22Rv1 (cell line): ENCODE results near the gene IL31RA.

ENCODE experiments used
- H3K27ac ChIP-seq: fragments of 450-650 bp; 2 replicates; pipeline ENCODE4 v1.5.1; 2017
- CTCF ChIP-seq: fragments of 450-650 bp; IDR thresholded peaks from 2 replicates; pipeline ENCODE4 v1.5.1; 2017; ENCODE audit warnings: mild to moderate bottlenecking
- ZFX ChIP-seq: fragments of 450-650 bp; IDR thresholded peaks from 2 replicates; pipeline ENCODE4 v1.6.1; 2017; ENCODE audit warnings: antibody characterized with exemption, borderline replicate concordance

IL31RA gene

DNA sequence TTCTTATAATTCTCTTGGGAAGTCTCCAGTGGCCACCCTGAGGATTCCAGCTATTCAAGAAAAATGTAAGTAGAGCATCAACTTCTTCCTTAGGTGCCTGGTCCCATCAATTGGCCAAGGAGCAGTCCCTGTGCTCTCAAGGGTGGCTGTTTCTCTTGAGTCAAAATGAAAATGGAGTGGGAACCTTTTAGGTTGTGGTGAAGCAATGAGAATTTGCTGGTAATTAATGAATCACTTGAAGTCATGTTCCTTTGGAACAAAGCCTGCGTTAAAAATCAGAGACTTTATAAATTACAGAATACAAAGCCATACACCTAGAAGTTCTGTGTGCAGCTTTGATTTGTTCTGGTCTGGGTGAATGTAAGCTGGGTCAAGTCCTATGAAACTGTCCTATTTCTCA is 48.9 kb downstream of the IL31RA start:
- no peak overlapping the region for H3K27ac ChIP-seq
- TF ChIP-seq CTCF (no peak), ZFX (no peak)

DNA sequence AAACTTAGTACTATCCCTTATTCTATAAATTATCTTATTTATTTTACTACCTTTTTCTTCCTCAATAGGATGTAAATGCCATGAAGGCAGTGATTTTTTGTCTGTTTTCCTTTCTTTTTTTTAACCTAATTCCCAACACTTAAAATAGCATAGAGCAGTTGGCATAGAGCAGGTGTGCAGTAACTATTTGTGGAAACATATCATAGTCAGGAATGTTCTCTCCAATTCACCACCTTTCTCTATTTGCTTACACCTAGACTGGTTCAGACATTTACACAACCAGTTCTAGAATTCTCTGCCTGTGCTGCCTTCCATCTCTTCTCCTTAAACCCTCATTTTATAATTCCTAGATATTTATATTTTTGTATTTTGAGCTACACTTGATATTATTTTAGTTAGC is 49.6 kb downstream of the IL31RA start:
- no peak overlapping the region for H3K27ac ChIP-seq
- no peak for TF ChIP-seq CTCF

- TF ChIP-seq ZFX, result no peak
- TF ChIP-seq CTCF, result no peak
These were observed 51.5 kb downstream of the IL31RA start for GRCh38 chr5:55902696-55903095.

GRCh38 chr5:55903121-55903701 is 52.1 kb downstream of the IL31RA start:
- no peak overlapping the region for H3K27ac ChIP-seq
- no peak for TF ChIP-seq ZFX
- no peak for TF ChIP-seq CTCF

More at GRCh38 chr5:55902696-55903095, 51.5 kb downstream of the IL31RA start:
- no peak overlapping the region for H3K27ac ChIP-seq

DNA sequence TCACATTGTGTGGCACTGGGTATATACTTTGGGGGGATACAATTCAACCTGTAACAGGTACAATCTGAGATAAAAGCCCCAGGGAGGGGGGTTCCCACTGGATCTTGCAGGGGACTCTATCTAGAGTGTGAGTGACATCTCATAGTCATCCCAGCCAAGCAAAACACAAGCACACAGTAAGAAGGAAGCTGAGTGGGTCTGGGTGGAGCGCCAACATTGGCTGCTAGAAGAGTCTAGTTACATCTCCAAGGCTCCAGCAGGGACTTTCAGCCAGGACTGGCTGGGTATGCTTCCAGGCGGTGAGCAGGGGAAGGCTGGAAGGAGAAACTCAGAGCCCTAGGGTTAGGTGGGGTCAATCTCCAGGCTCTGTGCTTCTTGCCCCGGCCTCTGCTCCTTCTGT is 53.0 kb downstream of the IL31RA start:
- no peak for TF ChIP-seq CTCF
- no peak for TF ChIP-seq ZFX

GRCh38 chr5:55905251-55905650 is 54.1 kb downstream of the IL31RA start:
- H3K27ac ChIP-seq, result no peak overlapping the region
- TF ChIP-seq CTCF (no peak), ZFX (no peak)

More for the DNA sequence above, 53.0 kb downstream of the IL31RA start:
- H3K27ac ChIP-seq, result no peak overlapping the region

GRCh38 chr5:55907927-55908326 is 56.8 kb downstream of the IL31RA start:
- TF ChIP-seq CTCF, result no peak
- TF ChIP-seq ZFX, result no peak
- H3K27ac ChIP-seq, result no peak overlapping the region
